Activated CD8-positive, alpha-beta T cell treated with anti-CD3 and anti-CD28 coated beads, Interleukin-2, amount 10 ng/mL, durations not matched to agents 7 days and 5 days (primary cell): ENCODE measurements around the gene HOXA7. TPM values are rescaled to one million over a fixed set of nuclear protein-coding genes. Genes with fewer than 3 reads are reported as not detected.

Experiments
- ATAC-seq: fragments of 150-1000 bp; cut with Tn5 transposase; one replicate; pipeline ENCODE4 v1.10.0; 2021; ENCODE audit warnings: moderate library complexity
- CTCF ChIA-PET: fragments of 350-600 bp; sonication (Branson Sonifier 250); formaldehyde crosslinking; loops from one replicate; lab custom pipeline; 2021; ENCODE audit warnings: antibody characterized with exemption; lab: Charles Lee
- POLR2A ChIA-PET: fragments of 350-600 bp; sonication (Branson Sonifier 250); formaldehyde crosslinking; loops from one replicate; lab custom pipeline; 2021; ENCODE audit warnings: antibody characterized with exemption; lab: Charles Lee
- DNase-seq: peaks from one replicate; pipeline ENCODE4 v3.0.0-alpha.2; 2020
- H3K27ac Mint-ChIP-seq: one replicate; pipeline ENCODE4 v1.8.0; 2021; ENCODE audit warnings: mild to moderate bottlenecking, mixed read lengths
- H3K27me3 Mint-ChIP-seq: one replicate; pipeline ENCODE4 v1.8.0; 2021; ENCODE audit warnings: low read depth, mixed read lengths
- H3K36me3 Mint-ChIP-seq: one replicate; pipeline ENCODE4 v1.8.0; 2021; ENCODE audit warnings: low read depth, mixed read lengths
- H3K4me1 Mint-ChIP-seq: one replicate; pipeline ENCODE4 v1.8.0; 2021; ENCODE audit warnings: low read depth, mixed read lengths
- H3K4me3 Mint-ChIP-seq: one replicate; pipeline ENCODE4 v1.8.0; 2021; ENCODE audit warnings: mild to moderate bottlenecking, mixed read lengths
- H3K9me3 Mint-ChIP-seq: one replicate; pipeline ENCODE4 v1.8.0; 2022; ENCODE audit warnings: mixed read lengths; ENCODE audit not compliant: insufficient read depth
- total RNA-seq, 2 experiments: library from RNA; stranded (reverse); gene quantifications; one replicate each; pipeline ENCODE4 v1.2.3, GENCODE V29; 2021

The HOXA7 gene
- total RNA-seq, 2 experiments from 2014 or later: not detected

- no peak overlapping the region for H3K27ac Mint-ChIP-seq
- ATAC-seq: peak; percentile 62
- peaks cover 82% of the 10 kb centered on the region for H3K27me3 Mint-ChIP-seq
- H3K36me3 Mint-ChIP-seq: peaks cover 4% of the 10 kb centered on the region
- H3K9me3 Mint-ChIP-seq: no peaks in the 10 kb centered on the region
- H3K4me3 Mint-ChIP-seq: peak overlapping the region; percentile 58
- no peak for DNase-seq
- CTCF ChIA-PET: interaction anchor here (0.7 to 4.9 kb wide), 4 partner anchors 13 to 413 kb away, joined by 3 to 23 read pairs (median 4); no protein-coding TSS in a partner anchor
- POLR2A ChIA-PET: interaction anchor here (0.6 kb wide), 1 partner anchor 948 kb away, joined by 3 read pairs; no protein-coding TSS in a partner anchor
- peaks cover 33% of the 10 kb centered on the region for H3K4me1 Mint-ChIP-seq
These were observed 36.3 kb upstream of the HOXA7 start for GRCh38 chr7:27192546-27193334.

DNA sequence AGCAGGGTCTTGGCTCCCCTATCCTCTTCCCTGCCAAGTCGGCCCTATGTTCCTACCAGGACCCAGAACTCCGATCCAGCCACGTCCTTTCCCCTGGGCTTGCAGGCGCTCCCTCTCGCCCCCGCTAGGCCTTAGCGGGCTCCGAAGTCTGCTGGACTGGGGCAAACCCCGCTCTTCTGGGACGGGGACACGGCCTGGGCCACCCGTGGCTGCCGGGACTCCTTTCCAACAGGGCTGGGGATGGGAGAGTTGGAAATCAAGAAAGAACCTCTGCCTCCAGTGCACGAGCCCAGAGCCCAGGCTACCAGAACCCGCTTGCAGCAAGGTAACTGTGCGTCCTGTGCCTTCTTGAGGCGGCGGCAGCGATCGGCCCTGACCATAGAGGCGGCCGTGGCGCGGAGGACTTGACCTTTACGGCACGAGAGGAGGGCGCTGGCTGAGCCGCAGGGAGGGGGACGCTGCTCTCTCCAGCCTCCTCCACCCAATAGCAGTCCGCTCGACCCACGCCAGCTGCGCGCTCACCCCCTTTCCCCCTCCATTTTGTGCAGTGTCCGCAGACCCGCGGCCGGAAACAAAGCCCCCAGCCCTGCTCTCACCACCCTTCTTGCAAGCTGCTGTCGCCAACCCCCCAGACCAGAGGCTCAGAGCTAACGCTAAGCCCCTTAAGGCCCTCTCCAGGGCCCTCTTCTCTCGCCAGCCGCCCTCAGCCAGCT lies 35.5 kb upstream of the HOXA7 start:
- ChIA-PET POLR2A (interaction anchor here (0.6 kb wide), 1 partner anchor 949 kb away, joined by 3 read pairs; no protein-coding TSS in a partner anchor), CTCF (interaction anchor here (0.7 to 4.9 kb wide), 5 partner anchors 13 to 414 kb away, joined by 3 to 23 read pairs (median 3); no protein-coding TSS in a partner anchor)
- Mint-ChIP-seq H3K4me1 (peaks cover 41% of the 10 kb centered on the region), H3K4me3 (peak overlapping the region; percentile 46), H3K9me3 (no peaks in the 10 kb centered on the region), H3K27me3 (peaks cover 83% of the 10 kb centered on the region), H3K27ac (no peak overlapping the region), H3K36me3 (peaks cover 4% of the 10 kb centered on the region)
- ATAC-seq: no peak
- DNase-seq: no peak

- ATAC-seq: no peak
- no peak for DNase-seq
- ChIA-PET CTCF (interaction anchor here (0.9 to 4.4 kb wide), 6 partner anchors 9 to 829 kb away, joined by 3 to 25 read pairs (median 3); partner anchors contain the start of gene HOXA13), POLR2A (no interaction called here)
- Mint-ChIP-seq H3K27me3 (peaks cover 85% of the 10 kb centered on the region), H3K4me1 (peaks cover 41% of the 10 kb centered on the region), H3K9me3 (no peaks in the 10 kb centered on the region), H3K27ac (no peak overlapping the region), H3K4me3 (no peak overlapping the region), H3K36me3 (peaks cover 4% of the 10 kb centered on the region)
These were observed 34.8 kb upstream of the HOXA7 start for GRCh38 chr7:27191161-27191731.

DNA sequence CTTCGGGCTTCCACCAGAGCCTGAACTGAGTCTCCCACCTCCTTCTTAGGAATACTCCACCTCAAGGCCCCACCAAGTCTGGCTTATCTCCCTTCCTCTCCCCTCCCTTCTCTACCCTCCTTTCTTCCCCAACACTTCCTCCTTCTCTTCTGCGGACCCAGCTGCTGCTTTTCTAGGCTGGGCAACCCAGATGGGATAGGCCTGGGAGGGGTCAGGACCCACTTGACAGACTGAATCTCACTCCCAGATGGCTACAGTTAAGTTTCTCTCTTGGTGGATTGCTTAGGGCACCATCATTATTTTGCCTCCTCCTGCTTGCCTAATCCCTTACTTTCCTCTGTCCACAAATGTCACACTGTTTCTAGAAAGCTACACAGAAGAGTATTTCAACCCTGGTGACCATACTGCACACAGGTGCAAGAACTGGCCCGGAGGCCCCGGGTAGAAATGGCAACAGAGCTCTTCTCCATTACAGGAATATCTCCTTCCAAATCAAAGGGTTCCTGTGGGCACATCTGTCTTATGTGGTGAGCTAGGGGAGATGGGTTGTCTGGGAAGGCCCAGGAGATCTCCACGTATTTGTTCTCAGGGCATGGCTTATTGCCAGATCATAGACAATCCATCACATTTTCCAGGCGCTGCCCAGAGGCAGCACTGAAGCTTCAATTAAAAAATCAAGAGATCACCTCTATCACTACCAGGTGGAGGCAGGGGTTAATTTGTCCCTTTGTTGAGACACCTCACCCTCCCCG lies 33.7 kb upstream of the HOXA7 start:
- H3K36me3 Mint-ChIP-seq: peaks cover 4% of the 10 kb centered on the region
- peaks cover 52% of the 10 kb centered on the region for H3K4me1 Mint-ChIP-seq
- DNase-seq (no peak), ATAC-seq (no peak)
- H3K9me3 Mint-ChIP-seq: no peaks in the 10 kb centered on the region
- H3K4me3 Mint-ChIP-seq: no peak overlapping the region
- peaks cover 90% of the 10 kb centered on the region for H3K27me3 Mint-ChIP-seq
- POLR2A ChIA-PET: no interaction called here
- H3K27ac Mint-ChIP-seq: no peak overlapping the region
- CTCF ChIA-PET: interaction anchor here (0.7 to 4.4 kb wide), 9 partner anchors 11 to 830 kb away, joined by 3 to 25 read pairs (median 3); partner anchors contain the start of gene HOXA13

DNA sequence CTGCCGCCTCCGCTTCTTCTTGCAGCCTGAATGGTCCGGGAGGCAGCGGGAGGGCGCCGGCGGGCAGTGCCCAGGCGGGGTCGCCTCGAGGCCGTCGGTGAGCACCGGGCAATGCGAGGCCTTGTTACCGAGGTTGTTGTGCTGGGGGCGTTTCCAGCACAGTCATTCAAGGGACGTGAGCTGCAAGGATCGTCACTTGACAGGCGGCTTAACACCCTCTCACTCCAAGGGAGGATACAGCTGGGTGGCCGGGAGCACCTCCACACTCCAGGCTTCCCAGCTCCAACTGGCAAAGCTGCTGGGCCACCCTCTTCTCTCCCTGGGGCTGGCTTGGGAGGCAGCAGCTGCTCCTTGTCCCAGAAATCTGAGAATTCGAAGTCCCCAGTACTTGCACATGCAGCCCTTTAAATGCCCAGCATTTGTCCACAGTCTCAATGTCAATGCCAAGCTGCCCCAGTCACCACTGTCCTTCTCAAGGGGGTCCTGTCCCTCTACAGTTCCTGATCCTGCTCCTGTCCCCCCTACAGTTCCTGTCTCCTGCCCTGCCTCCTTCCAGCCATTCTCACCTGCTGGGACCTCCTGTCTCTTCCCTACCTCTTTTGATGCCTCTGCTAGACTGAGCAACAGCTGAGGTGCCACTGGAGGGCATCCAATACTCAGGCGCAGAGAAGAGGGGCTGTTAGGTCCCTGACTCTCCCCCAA lies 33.0 kb upstream of the HOXA7 start:
- ATAC-seq (no peak), DNase-seq (no peak)
- Mint-ChIP-seq H3K9me3 (no peaks in the 10 kb centered on the region), H3K4me1 (peaks cover 59% of the 10 kb centered on the region), H3K36me3 (peaks cover 6% of the 10 kb centered on the region), H3K27me3 (peaks cover 89% of the 10 kb centered on the region), H3K4me3 (no peak overlapping the region), H3K27ac (no peak overlapping the region)
- POLR2A ChIA-PET: no interaction called here
- CTCF ChIA-PET: interaction anchor here (1.1 to 4.4 kb wide), 4 partner anchors 10 to 335 kb away, joined by 3 to 25 read pairs (median 6); no protein-coding TSS in a partner anchor

GRCh38 chr7:27188386-27189294 lies 32.2 kb upstream of the HOXA7 start:
- peak overlapping the region; percentile 52 for H3K27ac Mint-ChIP-seq
- H3K4me1 Mint-ChIP-seq: peaks cover 64% of the 10 kb centered on the region
- CTCF ChIA-PET: interaction anchor here (1.7 to 4.4 kb wide), 2 partner anchors 9 to 20 kb away, joined by 4 to 25 read pairs; no protein-coding TSS in a partner anchor
- ATAC-seq: peak; percentile 35
- peaks cover 6% of the 10 kb centered on the region for H3K36me3 Mint-ChIP-seq
- H3K9me3 Mint-ChIP-seq: no peaks in the 10 kb centered on the region
- peak; percentile 65 for DNase-seq
- peak overlapping the region; percentile 65 for H3K4me3 Mint-ChIP-seq
- POLR2A ChIA-PET: no interaction called here
- H3K27me3 Mint-ChIP-seq: peaks cover 87% of the 10 kb centered on the region

DNA sequence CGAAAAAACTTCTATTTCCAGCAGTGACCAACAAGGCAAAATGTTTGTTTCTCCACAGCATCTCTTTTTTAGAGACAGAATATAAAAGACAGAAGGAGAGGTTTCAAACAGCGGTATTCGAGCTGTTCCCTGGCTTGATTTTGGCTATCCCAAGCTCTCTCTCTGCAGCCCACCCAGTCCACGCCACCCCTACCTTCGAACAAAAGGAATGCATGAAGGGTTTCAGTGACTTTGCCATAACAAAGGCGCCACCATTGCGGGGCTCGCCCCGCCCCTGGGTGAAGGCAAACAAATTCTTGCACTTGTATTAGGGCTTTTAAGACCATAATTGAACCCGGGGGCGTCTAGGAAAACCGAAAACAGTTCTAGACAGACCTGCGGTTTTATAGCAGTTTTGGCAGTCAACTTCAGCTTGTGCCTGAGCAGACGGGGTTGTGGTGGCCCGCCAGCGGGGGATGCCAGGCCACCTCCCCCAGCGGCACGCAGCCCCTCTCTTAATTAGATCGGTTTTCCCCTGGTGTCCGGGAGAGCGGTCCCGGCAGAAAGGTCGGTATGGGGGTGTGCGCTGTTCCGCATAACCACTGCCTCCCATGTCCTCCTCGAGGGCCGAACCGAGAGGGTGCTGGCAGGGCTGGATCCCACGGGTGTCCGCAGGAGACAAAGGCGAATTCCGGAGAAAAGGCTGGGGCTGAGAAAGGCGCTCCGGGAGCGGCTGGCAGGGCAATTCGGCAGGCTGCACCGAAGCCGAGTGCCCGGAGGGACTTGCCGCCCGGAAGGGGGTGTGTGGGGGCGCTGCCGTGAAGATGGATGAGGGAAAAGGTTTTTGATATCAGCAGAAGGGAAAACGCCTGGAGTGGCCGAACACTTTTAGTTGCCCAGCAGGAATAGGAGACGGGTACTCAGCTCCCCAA lies 31.3 kb upstream of the HOXA7 start:
- Mint-ChIP-seq H3K27ac (peak overlapping the region; percentile 52), H3K4me3 (peak overlapping the region; percentile 65), H3K36me3 (peaks cover 6% of the 10 kb centered on the region), H3K27me3 (peaks cover 85% of the 10 kb centered on the region), H3K4me1 (peaks cover 57% of the 10 kb centered on the region), H3K9me3 (no peaks in the 10 kb centered on the region)
- CTCF ChIA-PET: interaction anchor here (1.7 to 6.1 kb wide), 3 partner anchors 8 to 21 kb away, joined by 4 to 37 read pairs (median 25); no protein-coding TSS in a partner anchor
- DNase-seq (no peak), ATAC-seq (no peak)
- POLR2A ChIA-PET: interaction anchor here (0.9 kb wide), 1 partner anchor 11 kb away, joined by 3 read pairs; no protein-coding TSS in a partner anchor

DNA sequence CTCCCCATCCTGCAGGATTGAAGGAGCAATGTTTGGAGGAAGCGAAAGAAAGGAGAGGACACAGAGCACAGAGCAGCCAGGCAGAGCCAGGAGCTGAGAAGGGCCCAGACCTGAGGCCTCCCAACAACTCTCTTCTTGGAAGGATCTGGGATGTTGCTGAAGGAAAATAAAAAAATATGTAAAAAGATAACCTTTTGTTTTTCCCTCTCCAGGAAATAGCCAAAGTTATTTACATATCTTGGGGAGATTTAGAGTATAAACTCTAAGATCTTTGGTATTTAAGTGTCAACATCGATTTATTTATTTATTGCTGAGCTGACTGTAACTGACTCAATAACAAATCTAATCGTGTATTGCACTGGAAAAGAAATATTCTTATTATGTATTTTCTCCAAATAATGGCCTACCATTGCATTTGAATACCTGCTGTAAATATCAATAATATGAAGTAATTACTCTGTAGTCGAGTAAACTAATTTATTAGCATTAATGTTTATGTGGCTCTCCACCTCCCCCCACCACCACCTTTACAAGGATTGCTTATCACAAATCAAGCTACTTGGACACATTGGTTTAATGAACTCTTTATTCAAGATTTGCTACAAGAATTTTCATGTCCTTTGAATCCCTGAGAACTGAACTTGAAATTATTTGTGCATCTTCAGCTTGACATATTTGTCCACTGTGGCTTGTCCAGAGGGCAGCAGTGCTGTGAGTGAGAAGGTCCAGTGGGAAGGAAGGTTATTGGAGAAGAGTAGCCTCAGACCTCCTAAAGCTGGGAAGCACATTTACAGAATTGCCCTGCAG lies 30.4 kb upstream of the HOXA7 start:
- no peak for ATAC-seq
- H3K4me1 Mint-ChIP-seq: peaks cover 52% of the 10 kb centered on the region
- DNase-seq: no peak
- no peak overlapping the region for H3K27ac Mint-ChIP-seq
- ChIA-PET POLR2A (interaction anchor here (0.9 kb wide), 1 partner anchor 12 kb away, joined by 3 read pairs; no protein-coding TSS in a partner anchor), CTCF (interaction anchor here (0.9 to 6.1 kb wide), 3 partner anchors 7 to 26 kb away, joined by 4 to 37 read pairs (median 25); no protein-coding TSS in a partner anchor)
- H3K4me3 Mint-ChIP-seq: peak overlapping the region; percentile 5
- H3K27me3 Mint-ChIP-seq: peaks cover 86% of the 10 kb centered on the region
- peaks cover 6% of the 10 kb centered on the region for H3K36me3 Mint-ChIP-seq
- no peaks in the 10 kb centered on the region for H3K9me3 Mint-ChIP-seq
